Measurements from ENCODE around the gene TYRP1. TPM values are rescaled to one million over a fixed set of nuclear protein-coding genes. Genes with fewer than 3 reads are reported as not detected.
"Not testable (repeated sequence)": the region's sequence is repeated elsewhere in the genome, so short reads cannot be mapped to it uniquely, and the experiment has no call there.

Gene TYRP1
- total RNA-seq, 1 donor from 2014 or later: 86.2 TPM

DNA sequence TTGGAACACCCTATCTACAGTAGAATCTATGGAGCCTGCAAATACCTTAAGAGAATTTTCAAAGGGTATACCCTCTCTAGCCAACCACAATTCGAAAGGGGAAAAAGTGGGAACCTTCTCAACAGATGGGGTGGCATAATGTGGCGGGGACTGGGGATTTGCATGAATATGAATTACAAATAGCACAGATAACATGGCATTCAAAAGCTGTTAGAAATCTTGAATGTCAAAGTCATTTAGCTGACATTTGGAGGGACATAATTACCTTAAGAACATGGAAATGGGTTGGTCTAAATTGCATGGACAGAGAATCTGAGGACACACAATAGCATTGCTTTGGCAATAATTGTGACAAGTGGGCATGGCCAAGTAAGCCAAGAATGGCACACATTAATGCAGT lies 23.2 kb upstream of the TYRP1 start:
- Mint-ChIP-seq H3K27ac (no peak overlapping the region), H3K9me3 (no peaks in the 10 kb centered on the region), H3K27me3 (no peaks in the 10 kb centered on the region), H3K36me3 (no peaks in the 10 kb centered on the region), H3K4me3 (no peak overlapping the region), H3K4me1 (ENCODE audit: unreplicated experiment) (no peaks in the 10 kb centered on the region)
- DNase-seq (ENCODE audit: extremely low spot score, unreplicated experiment): no peak
- TF ChIP-seq, protein P1, sequence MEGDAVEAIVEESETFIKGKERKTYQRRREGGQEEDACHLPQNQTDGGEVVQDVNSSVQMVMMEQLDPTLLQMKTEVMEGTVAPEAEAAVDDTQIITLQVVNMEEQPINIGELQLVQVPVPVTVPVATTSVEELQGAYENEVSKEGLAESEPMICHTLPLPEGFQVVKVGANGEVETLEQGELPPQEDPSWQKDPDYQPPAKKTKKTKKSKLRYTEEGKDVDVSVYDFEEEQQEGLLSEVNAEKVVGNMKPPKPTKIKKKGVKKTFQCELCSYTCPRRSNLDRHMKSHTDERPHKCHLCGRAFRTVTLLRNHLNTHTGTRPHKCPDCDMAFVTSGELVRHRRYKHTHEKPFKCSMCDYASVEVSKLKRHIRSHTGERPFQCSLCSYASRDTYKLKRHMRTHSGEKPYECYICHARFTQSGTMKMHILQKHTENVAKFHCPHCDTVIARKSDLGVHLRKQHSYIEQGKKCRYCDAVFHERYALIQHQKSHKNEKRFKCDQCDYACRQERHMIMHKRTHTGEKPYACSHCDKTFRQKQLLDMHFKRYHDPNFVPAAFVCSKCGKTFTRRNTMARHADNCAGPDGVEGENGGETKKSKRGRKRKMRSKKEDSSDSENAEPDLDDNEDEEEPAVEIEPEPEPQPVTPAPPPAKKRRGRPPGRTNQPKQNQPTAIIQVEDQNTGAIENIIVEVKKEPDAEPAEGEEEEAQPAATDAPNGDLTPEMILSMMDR (conservative IDR thresholded peaks at IDR 0.05): no peak

DNA sequence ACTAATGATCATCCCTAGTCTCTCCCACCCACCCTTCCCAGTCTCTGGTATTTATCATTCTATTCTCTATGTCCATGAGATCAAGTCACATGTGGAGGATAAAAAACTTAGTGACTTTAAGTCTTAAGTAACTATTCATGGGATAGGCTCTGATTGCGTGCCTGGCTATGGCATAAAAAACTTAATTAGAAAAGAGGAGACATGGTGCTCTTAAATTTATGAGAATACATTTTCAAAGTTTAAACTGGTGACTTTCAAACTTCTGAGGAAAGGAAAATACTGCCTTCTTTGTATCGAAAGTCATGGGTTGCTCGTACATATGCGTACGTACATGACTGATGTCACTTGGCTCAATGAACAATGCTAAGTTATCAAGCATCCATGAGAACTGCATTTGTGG lies 18.2 kb upstream of the TYRP1 start:
- DNase-seq (ENCODE audit: extremely low spot score, unreplicated experiment): no peak
- no peaks in the 10 kb centered on the region for H3K27me3 Mint-ChIP-seq
- peaks cover under 1% of the 10 kb centered on the region for H3K4me1 Mint-ChIP-seq (ENCODE audit: unreplicated experiment)
- H3K27ac Mint-ChIP-seq: no peak overlapping the region
- H3K9me3 Mint-ChIP-seq: no peaks in the 10 kb centered on the region
- TF ChIP-seq, protein P1 (conservative IDR thresholded peaks at IDR 0.05): no peak
- H3K4me3 Mint-ChIP-seq: no peak overlapping the region
- no peaks in the 10 kb centered on the region for H3K36me3 Mint-ChIP-seq

DNA sequence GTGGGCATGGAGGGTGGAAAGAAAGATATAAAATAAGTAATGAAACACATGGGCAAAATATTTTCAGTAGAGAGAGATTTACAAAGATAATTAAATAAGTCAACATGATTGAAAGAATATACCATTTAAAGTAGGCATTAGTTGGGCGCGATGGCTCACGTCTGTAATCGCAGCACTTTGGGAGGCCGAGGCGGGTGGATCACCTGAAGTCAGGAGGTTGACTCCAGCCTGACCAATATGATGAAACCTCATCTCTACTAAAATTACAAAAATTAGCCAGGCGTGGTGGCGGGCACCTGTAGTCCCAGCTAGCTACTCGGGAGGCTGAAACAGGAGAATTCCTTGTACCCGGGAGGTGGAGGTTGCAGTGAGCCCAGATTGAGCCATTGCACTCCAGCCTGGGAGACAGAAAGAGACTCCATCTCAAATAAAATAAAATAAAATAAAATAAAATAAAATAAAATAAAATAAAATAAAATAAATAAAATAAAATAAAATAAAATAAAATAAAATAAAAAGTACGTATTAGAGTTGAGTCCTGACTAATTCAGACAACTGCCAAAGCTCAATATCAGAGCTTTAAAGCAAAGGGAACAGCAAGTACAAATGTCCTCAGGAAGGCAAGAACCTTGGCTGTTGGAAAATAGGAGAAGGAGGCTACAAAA lies 15.6 kb upstream of the TYRP1 start:
- not testable (repeated sequence) for H3K27ac Mint-ChIP-seq; H3K9me3 Mint-ChIP-seq; H3K27me3 Mint-ChIP-seq; H3K4me1 Mint-ChIP-seq (ENCODE audit: unreplicated experiment); H3K4me3 Mint-ChIP-seq; H3K36me3 Mint-ChIP-seq; DNase-seq (ENCODE audit: extremely low spot score, unreplicated experiment)

DNA sequence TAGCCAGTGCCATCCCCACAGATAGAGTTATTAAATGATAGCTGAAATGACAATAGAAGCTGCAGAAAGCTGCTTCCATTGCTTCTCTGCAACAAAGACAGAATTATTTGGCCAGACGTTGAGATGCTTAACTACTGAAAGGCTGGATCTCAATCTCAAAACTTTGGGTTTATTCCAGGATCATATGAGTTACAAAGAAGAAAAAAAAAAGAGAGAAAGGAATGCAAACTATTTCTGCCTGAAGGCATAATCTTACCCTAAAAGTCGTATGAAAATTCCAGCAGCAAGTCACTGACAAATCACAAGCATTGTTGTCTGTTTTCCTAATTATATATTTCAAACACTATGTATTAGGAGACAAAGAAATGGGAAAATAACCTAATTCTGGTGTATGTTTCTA lies 12.8 kb upstream of the TYRP1 start:
- no peak for DNase-seq (ENCODE audit: extremely low spot score, unreplicated experiment)
- no peaks in the 10 kb centered on the region for H3K9me3 Mint-ChIP-seq
- H3K36me3 Mint-ChIP-seq: no peaks in the 10 kb centered on the region
- H3K4me1 Mint-ChIP-seq (ENCODE audit: unreplicated experiment): peaks cover 9% of the 10 kb centered on the region
- peak overlapping the region; percentile 27 for H3K27ac Mint-ChIP-seq
- H3K27me3 Mint-ChIP-seq: no peaks in the 10 kb centered on the region
- H3K4me3 Mint-ChIP-seq: no peak overlapping the region
- TF ChIP-seq, protein P1 (conservative IDR thresholded peaks at IDR 0.05): no peak

DNA sequence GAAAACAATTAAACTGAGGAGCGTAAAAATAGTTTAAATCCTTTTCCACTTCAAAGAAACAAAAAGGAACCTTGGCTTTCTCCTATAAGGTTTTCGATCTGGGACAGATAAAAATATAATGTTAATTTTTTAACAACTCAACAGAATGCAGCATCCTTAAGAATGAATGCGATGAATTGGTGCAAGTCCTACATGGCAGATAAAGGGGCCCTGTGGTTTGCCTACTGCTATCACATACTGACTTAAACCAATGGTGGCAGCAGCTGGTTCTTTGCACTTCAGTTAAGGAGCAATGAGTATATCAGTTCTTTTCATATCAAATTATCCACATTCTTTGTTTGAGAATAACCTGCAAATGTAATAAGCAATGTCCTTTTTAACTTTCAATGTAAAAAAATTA lies 12.4 kb upstream of the TYRP1 start:
- H3K36me3 Mint-ChIP-seq: no peaks in the 10 kb centered on the region
- peaks cover 9% of the 10 kb centered on the region for H3K4me1 Mint-ChIP-seq (ENCODE audit: unreplicated experiment)
- TF ChIP-seq, protein P1 (conservative IDR thresholded peaks at IDR 0.05): no peak
- H3K4me3 Mint-ChIP-seq: no peak overlapping the region
- no peaks in the 10 kb centered on the region for H3K27me3 Mint-ChIP-seq
- no peak for DNase-seq (ENCODE audit: extremely low spot score, unreplicated experiment)
- H3K9me3 Mint-ChIP-seq: no peaks in the 10 kb centered on the region
- peak overlapping the region; percentile 27 for H3K27ac Mint-ChIP-seq

DNA sequence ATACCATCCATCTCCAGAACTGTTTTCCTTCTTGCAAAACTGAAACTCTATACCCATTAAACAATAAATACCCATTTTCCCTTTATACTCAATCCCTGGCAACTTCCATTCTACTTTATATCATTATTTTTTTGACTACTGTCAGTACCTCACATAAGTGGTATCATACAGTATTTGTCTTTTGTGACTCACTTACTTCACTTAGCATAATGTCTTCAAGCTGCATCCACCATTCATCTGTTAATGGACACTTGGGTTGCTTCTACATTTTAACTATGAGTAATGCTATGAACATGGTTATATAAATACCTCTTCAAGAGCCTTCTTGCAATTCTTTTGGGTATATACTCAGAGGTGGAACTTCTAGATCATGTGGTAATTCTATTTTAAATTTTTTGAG lies 11.6 kb upstream of the TYRP1 start:
- Mint-ChIP-seq H3K36me3 (no peaks in the 10 kb centered on the region), H3K4me3 (no peak overlapping the region), H3K27me3 (no peaks in the 10 kb centered on the region), H3K27ac (no peak overlapping the region), H3K9me3 (no peaks in the 10 kb centered on the region), H3K4me1 (ENCODE audit: unreplicated experiment) (peaks cover 9% of the 10 kb centered on the region)
- DNase-seq (ENCODE audit: extremely low spot score, unreplicated experiment): no peak
- TF ChIP-seq, protein P1 (conservative IDR thresholded peaks at IDR 0.05): no peak

All from type B pancreatic cell (in vitro differentiated cells).